GM10248 (cell line): ENCODE results near the gene GCN1.
"Not testable (repeated sequence)": the region's sequence is repeated elsewhere in the genome, so short reads cannot be mapped to it uniquely, and the experiment has no call there.

ENCODE experiments used
- CTCF ChIA-PET: fragments of 300-600 bp; sonication (Branson Sonifier 250); formaldehyde crosslinking; extraction: SDS; loops from one replicate; lab custom pipeline; 2021; ENCODE audit warnings: antibody characterized with exemption; lab: Yijun Ruan, JAX
- POLR2A ChIA-PET: fragments of 350-650 bp; sonication (Branson Sonifier 250); formaldehyde crosslinking; extraction: SDS; loops from one replicate; lab custom pipeline; 2020; ENCODE audit warnings: antibody characterized with exemption; lab: Yijun Ruan, JAX
- DNase-seq: peaks from one replicate; pipeline ENCODE4 v3.0.0; 2012; ENCODE audit errors: extremely low spot score
- TF ChIP-seq, protein P1 (sequence below): IDR thresholded peaks from 2 replicates; pipeline ENCODE4 v1.5.1; 2012; ENCODE audit warnings: mild to moderate bottlenecking, low read depth; ENCODE audit errors: extremely low read depth, missing control alignments, control extremely low read depth

The GCN1 gene

DNA sequence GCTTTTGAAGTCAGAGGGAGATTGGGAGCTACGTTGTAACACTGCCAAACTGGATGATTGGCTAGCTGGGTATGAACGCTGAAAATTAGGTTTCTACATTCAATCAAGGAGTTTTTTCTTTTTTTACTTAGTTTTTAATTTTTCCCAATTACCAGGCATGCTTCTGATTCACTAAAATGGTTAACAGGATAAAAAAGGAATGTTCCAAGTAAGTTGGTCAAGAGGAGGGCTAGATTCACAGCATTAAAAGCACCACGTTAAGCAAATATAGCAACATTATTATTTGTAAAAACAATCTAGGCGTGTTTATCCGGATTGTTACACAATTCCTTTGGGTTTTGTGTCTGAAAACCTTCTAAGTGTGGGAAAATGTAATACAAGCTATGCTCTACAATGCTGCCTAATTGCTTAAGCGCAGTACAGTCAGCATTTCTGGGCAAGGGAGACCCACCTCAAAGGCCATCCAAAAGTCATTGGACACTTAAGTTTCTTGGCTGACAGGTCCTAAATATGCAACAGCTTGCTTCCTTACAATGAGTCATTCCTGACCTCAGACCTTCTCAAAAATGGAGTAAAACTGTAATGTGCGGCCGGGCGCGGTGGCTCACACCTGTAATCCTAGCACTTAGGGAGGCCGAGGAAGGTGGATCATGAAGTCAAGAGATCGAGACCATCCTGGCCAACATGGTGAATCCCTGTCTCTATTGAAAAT lies 5.2 kb upstream of the GCN1 start:
- TF ChIP-seq, protein P1, sequence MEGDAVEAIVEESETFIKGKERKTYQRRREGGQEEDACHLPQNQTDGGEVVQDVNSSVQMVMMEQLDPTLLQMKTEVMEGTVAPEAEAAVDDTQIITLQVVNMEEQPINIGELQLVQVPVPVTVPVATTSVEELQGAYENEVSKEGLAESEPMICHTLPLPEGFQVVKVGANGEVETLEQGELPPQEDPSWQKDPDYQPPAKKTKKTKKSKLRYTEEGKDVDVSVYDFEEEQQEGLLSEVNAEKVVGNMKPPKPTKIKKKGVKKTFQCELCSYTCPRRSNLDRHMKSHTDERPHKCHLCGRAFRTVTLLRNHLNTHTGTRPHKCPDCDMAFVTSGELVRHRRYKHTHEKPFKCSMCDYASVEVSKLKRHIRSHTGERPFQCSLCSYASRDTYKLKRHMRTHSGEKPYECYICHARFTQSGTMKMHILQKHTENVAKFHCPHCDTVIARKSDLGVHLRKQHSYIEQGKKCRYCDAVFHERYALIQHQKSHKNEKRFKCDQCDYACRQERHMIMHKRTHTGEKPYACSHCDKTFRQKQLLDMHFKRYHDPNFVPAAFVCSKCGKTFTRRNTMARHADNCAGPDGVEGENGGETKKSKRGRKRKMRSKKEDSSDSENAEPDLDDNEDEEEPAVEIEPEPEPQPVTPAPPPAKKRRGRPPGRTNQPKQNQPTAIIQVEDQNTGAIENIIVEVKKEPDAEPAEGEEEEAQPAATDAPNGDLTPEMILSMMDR = no peak
- ChIA-PET POLR2A (interaction anchor here (0.6 to 6.4 kb wide), 9 partner anchors 11 to 113 kb away, joined by 3 to 101 read pairs (median 4); partner anchors contain the start of genes RAB35, RNU4-1 and RNU4-2), CTCF (interaction anchor here (1.0 to 4.6 kb wide), 9 partner anchors 9 to 112 kb away, joined by 3 to 26 read pairs (median 9); partner anchors contain the start of genes PXN and RAB35)
- no peak for DNase-seq

DNA sequence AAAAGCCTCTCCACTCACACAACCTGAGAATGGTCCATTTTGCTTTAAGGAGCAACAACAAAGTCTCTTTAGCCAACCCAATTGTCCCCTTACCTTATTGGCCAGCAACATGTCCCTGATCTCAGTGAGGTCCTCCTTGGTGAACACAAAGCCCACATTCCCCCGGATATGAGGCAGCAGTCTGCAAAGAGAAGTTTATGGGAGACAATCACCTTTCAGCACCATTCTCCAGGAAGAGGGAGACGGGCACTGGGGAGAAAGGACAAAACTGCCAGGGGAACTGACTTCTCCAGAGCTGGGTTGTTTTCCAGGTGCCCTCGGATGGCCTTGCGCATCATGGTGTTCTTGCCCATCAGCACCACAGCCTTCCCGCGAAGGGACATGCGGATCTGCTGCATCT lies 4.5 kb upstream of the GCN1 start:
- no peak for DNase-seq
- CTCF ChIA-PET = interaction anchor here (2.6 to 4.6 kb wide), 2 partner anchors 12 to 67 kb away, joined by 9 to 26 read pairs; partner anchors contain the start of gene PXN
- TF ChIP-seq, protein P1 = no peak
- POLR2A ChIA-PET = interaction anchor here (1.0 to 6.4 kb wide), 3 partner anchors 29 to 92 kb away, joined by 4 to 101 read pairs (median 97); partner anchors contain the start of genes RAB35, RNU4-1 and RNU4-2

DNA sequence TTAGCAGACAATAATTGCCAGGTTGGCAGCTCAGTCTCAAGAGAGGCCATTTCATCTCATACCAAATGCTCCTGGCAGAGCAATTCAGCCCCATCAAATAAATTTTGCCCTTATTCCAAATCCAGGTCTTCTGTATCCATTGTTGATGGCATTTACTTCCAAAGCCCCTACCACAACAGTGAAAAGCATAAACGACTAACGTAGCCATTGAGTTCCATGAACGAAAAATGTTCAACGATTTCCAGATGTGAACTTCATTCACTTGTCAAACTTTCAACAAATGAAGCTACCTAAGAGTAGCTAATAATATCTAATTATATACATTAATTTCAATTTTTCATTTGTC lies 3.0 kb upstream of the GCN1 start:
- no peak for DNase-seq
- ChIA-PET CTCF (no interaction called here), POLR2A (interaction anchor here (0.6 to 6.4 kb wide), 6 partner anchors 10 to 1603 kb away, joined by 4 to 97 read pairs (median 4); partner anchors contain the start of genes RAB35, RNU4-1 and RNU4-2)
- TF ChIP-seq, protein P1 = no peak

DNA sequence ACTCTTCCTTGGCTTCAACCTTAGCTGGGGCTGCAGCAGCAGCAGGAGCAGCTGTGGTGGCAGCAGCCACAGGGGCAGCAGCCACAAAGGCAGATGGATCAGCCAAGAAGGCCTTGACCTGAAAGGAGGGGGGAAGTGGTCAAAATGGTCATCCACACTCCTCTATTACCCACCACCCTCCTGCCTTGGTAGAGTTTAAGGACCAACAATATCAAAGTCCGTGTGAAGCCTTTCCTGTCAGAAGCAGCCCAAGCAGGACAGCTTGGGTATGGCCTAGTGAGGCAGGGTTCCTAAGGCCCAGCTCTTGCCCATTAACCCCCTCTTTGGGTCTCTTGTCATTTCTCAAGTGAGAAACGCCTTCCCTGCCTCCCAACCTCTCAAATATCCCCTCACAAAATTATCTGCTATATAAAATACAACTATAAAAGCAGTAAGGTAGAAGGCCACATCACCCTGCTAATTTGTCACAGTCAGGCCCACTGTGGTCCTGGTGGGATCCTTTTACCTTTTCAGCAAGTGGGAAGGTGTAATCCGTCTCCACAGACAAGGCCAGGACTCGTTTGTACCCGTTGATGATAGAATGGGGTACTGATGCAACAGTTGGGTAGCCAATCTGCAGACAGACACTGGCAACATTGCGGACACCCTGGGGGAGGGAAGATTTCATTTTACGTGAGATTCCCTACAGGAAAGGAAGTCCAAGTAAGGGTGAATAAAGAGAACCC lies 2.5 kb upstream of the GCN1 start:
- ChIA-PET CTCF (interaction anchor here (1.2 kb wide), 1 partner anchor 52 kb away, joined by 3 read pairs; no protein-coding TSS in a partner anchor), POLR2A (interaction anchor here (0.7 to 6.4 kb wide), 4 partner anchors 9 to 95 kb away, joined by 4 to 97 read pairs (median 13); partner anchors contain the start of genes RAB35, RNU4-1 and RNU4-2)
- DNase-seq = not testable (repeated sequence)

DNA sequence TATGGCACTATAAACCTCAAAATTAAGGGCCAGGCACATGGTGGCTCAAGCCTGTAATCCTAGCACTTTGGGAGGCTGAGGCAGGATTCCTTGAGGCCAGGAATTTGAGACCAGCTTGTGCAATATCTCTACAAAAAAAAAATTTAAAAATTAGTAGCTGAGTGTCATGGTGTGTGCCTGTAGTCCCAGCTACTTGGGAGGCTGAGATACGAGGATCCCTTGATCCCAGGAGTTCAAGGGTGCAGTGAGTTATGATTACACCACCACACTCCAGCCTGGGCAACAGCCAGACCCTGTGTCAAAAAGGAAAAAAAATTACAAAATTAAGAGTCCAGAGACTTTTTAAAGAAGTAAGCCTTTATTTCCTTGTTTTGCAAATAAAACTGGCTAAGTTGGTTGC lies 1.8 kb upstream of the GCN1 start:
- no peak for DNase-seq
- POLR2A ChIA-PET = interaction anchor here (0.7 to 6.4 kb wide), 5 partner anchors 8 to 96 kb away, joined by 3 to 97 read pairs (median 7); partner anchors contain the start of genes RAB35, RNU4-1 and RNU4-2
- CTCF ChIA-PET = interaction anchor here (1.2 to 1.6 kb wide), 3 partner anchors 32 to 53 kb away, joined by 3 read pairs; no protein-coding TSS in a partner anchor
- TF ChIP-seq, protein P1 = no peak

DNA sequence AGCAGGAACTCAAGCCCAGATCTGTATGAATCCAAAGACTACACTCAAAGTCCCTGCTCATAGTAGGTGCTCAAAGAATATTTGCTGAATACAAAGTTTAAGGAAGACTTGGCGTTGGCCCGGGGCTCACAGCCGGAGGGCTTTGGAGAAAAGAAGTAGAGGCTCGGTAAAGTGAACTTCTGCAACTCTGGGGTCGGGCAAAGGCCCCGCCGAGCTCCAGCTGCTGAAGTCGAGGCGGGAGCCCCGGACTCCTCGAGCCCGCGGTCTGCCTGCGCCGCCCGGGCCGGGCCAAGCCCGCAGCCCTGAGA lies 335 bp downstream of the GCN1 start:
- no peak for DNase-seq
- CTCF ChIA-PET = interaction anchor here (1.4 kb wide), 1 partner anchor 34 kb away, joined by 4 read pairs; no protein-coding TSS in a partner anchor
- POLR2A ChIA-PET = no interaction called here
- TF ChIP-seq, protein P1 = no peak

DNA sequence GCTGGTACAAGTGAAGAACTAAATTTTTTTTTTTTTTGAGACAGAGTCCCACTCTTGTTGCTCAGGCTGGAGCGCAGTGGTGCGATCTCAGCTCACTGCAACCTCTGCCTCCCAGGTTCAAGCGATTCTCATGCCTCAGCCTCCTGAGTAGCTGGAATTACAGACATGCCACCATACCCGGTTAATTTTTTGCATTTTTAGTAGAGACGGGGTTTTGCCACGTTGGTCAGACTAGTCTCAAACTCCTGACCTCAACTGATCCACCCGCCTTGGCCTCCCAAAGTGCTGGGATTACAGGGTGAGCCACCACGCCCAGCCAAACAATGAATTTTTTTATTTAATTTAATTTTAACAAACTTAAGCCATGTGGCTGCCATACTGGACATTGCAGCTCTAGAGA lies 1.2 kb downstream of the GCN1 start:
- ChIA-PET POLR2A (interaction anchor here (0.7 kb wide), 1 partner anchor 11 kb away, joined by 3 read pairs; no protein-coding TSS in a partner anchor), CTCF (interaction anchor here (1.4 kb wide), 1 partner anchor 35 kb away, joined by 4 read pairs; no protein-coding TSS in a partner anchor)
- DNase-seq = not testable (repeated sequence)
